Measurements from ENCODE around the gene CLEC2D.

GRCh38 chr12:9732921-9733461 is 63.5 kb downstream of the CLEC2D start, which contains the start of gene CLECL1:
- TF ChIP-seq CTCF (IDR thresholded peaks at IDR 0.05) (no peak), POLR2AphosphoS5 (IDR thresholded peaks at IDR 0.05) (no peak), EP300 (IDR thresholded peaks at IDR 0.05) (no peak)
